Mesenchymal stem cell (in vitro differentiated cells and primary cell): ENCODE data around the gene ASIC4.

Experiments used
- DNase-seq: peaks from one replicate; pipeline ENCODE4 v3.0.0-alpha.2; 2013
- H2AFZ ChIP-seq: one replicate; pipeline ENCODE4 v1.6.1; 2013; ENCODE audit warnings: low read depth, mild to moderate bottlenecking, control low read depth, inconsistent platforms, low read length, moderate library complexity
- H2AK5ac ChIP-seq: 2 replicates; pipeline ENCODE4 v1.6.1; 2013; ENCODE audit warnings: low read length, moderate library complexity, mild to moderate bottlenecking, inconsistent platforms; ENCODE audit not compliant: severe bottlenecking
- H2BK120ac ChIP-seq: one replicate; pipeline ENCODE4 v1.6.1; 2013; ENCODE audit warnings: low read depth, mild to moderate bottlenecking, inconsistent platforms, low read length, moderate library complexity
- H2BK12ac ChIP-seq, 2 experiments: one replicate each; pipeline ENCODE4 v1.6.1; 2013; ENCODE audit warnings: inconsistent platforms in 2 of 2, low read length in 2 of 2, mild to moderate bottlenecking in 2 of 2, moderate library complexity in 2 of 2, control low read depth in 1 of 2
- H2BK15ac ChIP-seq: one replicate; pipeline ENCODE4 v1.6.1; 2013; ENCODE audit warnings: mild to moderate bottlenecking, low read depth, inconsistent platforms; ENCODE audit not compliant: poor library complexity, severe bottlenecking
- H2BK5ac ChIP-seq: 2 replicates; pipeline ENCODE4 v1.6.1; 2013; ENCODE audit warnings: low read depth, mild to moderate bottlenecking, low read length, control low read depth, inconsistent platforms; ENCODE audit not compliant: poor library complexity, severe bottlenecking
- H3K14ac ChIP-seq, 2 experiments: one replicate each; pipeline ENCODE4 v1.6.1; 2013; ENCODE audit warnings: inconsistent platforms in 2 of 2, low read length in 2 of 2, control low read depth in 1 of 2, mild to moderate bottlenecking in 1 of 2, moderate library complexity in 1 of 2
- H3K18ac ChIP-seq, 2 experiments: one replicate each; pipeline ENCODE4 v1.6.1; 2013; ENCODE audit warnings: inconsistent platforms in 2 of 2, low read length in 2 of 2, control low read depth in 1 of 2, low read depth in 1 of 2, mild to moderate bottlenecking in 1 of 2
- H3K23ac ChIP-seq, 2 experiments: one replicate each; pipeline ENCODE4 v1.6.1; 2013; ENCODE audit warnings: inconsistent platforms in 2 of 2, low read length in 2 of 2, mild to moderate bottlenecking in 2 of 2, moderate library complexity in 2 of 2, control low read depth in 1 of 2
- H3K27ac ChIP-seq: 2 replicates; pipeline ENCODE4 v1.5.1; 2013; ENCODE audit warnings: mild to moderate bottlenecking, moderate library complexity, low read length, control low read depth, inconsistent platforms; ENCODE audit not compliant: poor library complexity, severe bottlenecking
- H3K27me3 ChIP-seq, 2 experiments: 2 replicates each; pipeline versions ENCODE4 v1.6.1 to v1.7.0; 2013; ENCODE audit warnings: low read length in 2 of 2, mild to moderate bottlenecking in 2 of 2, moderate library complexity in 2 of 2, control low read depth in 1 of 2, inconsistent platforms in 1 of 2; ENCODE audit not compliant: control insufficient read depth in 1 of 2, insufficient read depth in 1 of 2
- H3K36me3 ChIP-seq, 2 experiments: 2 replicates each; pipeline versions ENCODE4 v1.6.1 to v1.7.0; 2013; ENCODE audit warnings: low read length in 2 of 2, control low read depth in 1 of 2, inconsistent platforms in 1 of 2, low read depth in 1 of 2, mild to moderate bottlenecking in 1 of 2; ENCODE audit not compliant: insufficient read depth in 2 of 2, control insufficient read depth in 1 of 2
- H3K4ac ChIP-seq, 2 experiments: one replicate each; pipeline ENCODE4 v1.6.1; 2013; ENCODE audit warnings: inconsistent platforms in 2 of 2, low read length in 2 of 2, mild to moderate bottlenecking in 2 of 2, moderate library complexity in 2 of 2, control low read depth in 1 of 2, low read depth in 1 of 2
- H3K4me1 ChIP-seq: 2 replicates; pipeline ENCODE4 v1.6.1; 2013; ENCODE audit warnings: low read depth, low read length, control low read depth; ENCODE audit not compliant: control insufficient read depth, insufficient read depth
- H3K4me2 ChIP-seq: 2 replicates; pipeline ENCODE4 v1.6.1; 2013; ENCODE audit warnings: low read length, mild to moderate bottlenecking, inconsistent platforms; ENCODE audit not compliant: poor library complexity, severe bottlenecking
- H3K4me3 ChIP-seq, 2 experiments: 2 replicates each; pipeline versions ENCODE4 v1.5.1 to v1.7.0; 2013; ENCODE audit warnings: low read length in 2 of 2, mild to moderate bottlenecking in 2 of 2, control low read depth in 1 of 2, low read depth in 1 of 2; ENCODE audit not compliant: insufficient read depth in 1 of 2
- H3K79me1 ChIP-seq: replicated peaks from 2 replicates; pipeline ENCODE4 v1.6.1; 2013; ENCODE audit warnings: mild to moderate bottlenecking, control low read depth, low read length, inconsistent platforms; ENCODE audit not compliant: poor library complexity, severe bottlenecking
- H3K9ac ChIP-seq: 2 replicates; pipeline ENCODE4 v1.7.0; 2013; ENCODE audit warnings: mild to moderate bottlenecking, low read length, moderate library complexity
- H3K9me3 ChIP-seq: 2 replicates; pipeline ENCODE4 v1.7.0; 2013; ENCODE audit warnings: mild to moderate bottlenecking, low read length; ENCODE audit not compliant: control insufficient read depth
- H4K8ac ChIP-seq: one replicate; pipeline ENCODE4 v1.6.1; 2013; ENCODE audit warnings: inconsistent platforms, mild to moderate bottlenecking, low read length, moderate library complexity
- H4K91ac ChIP-seq: one replicate; pipeline ENCODE4 v1.6.1; 2013; ENCODE audit warnings: mild to moderate bottlenecking, low read length, inconsistent platforms
- WGBS: methylation state at CpG from one replicate; pipeline ENCODE4 v1.1.7; 2013; ENCODE audit warnings: mixed read lengths; 5-methylcytosine and 5-hydroxymethylcytosine counted together

Gene ASIC4

GRCh38 chr2:219547621-219548020 is 33.3 kb downstream of the ASIC4 start:
- H3K27me3 ChIP-seq, result peaks cover 3 to 6% of the 10 kb centered on the region in 2 experiments
- H2BK15ac ChIP-seq, result no peak overlapping the region
- H3K4ac ChIP-seq, result no peak overlapping the region
- H2AK5ac ChIP-seq, result no peak overlapping the region
- no peak overlapping the region for H3K18ac ChIP-seq
- H3K4me3 ChIP-seq, result no peak overlapping the region
- H2BK5ac ChIP-seq, result no peak overlapping the region
- H3K4me2 ChIP-seq, result no peak overlapping the region
- H4K91ac ChIP-seq, result no peak overlapping the region
- no peak for DNase-seq
- no peaks in the 10 kb centered on the region for H3K79me1 ChIP-seq
- no peak overlapping the region for H3K27ac ChIP-seq
- no peak overlapping the region for H3K23ac ChIP-seq
- no peak overlapping the region for H3K14ac ChIP-seq
- H2BK120ac ChIP-seq, result no peak overlapping the region
- WGBS, result 96% methylated on average over 26 of the region's 26 CpGs
- H3K36me3 ChIP-seq, result peaks cover 18 to 23% of the 10 kb centered on the region in 2 experiments
- H4K8ac ChIP-seq, result no peak overlapping the region
- no peaks in the 10 kb centered on the region for H3K9me3 ChIP-seq
- peaks cover 22% of the 10 kb centered on the region for H3K4me1 ChIP-seq
- no peak overlapping the region for H2AFZ ChIP-seq
- no peak overlapping the region for H3K9ac ChIP-seq
- H2BK12ac ChIP-seq, result no peak overlapping the region

GRCh38 chr2:219548990-219549389 is 34.7 kb downstream of the ASIC4 start:
- H3K9me3 ChIP-seq, result no peaks in the 10 kb centered on the region
- H3K79me1 ChIP-seq, result no peaks in the 10 kb centered on the region
- WGBS, result 96% methylated on average over 18 of the region's 18 CpGs
- no peak overlapping the region for H2BK120ac ChIP-seq
- no peak overlapping the region for H3K9ac ChIP-seq
- H3K4me3 ChIP-seq, result no peak overlapping the region
- no peak overlapping the region for H3K14ac ChIP-seq
- no peak overlapping the region for H3K18ac ChIP-seq
- H2BK5ac ChIP-seq, result no peak overlapping the region
- DNase-seq, result no peak
- no peak overlapping the region for H3K23ac ChIP-seq
- H2BK12ac ChIP-seq, result no peak overlapping the region
- peaks cover 18 to 23% of the 10 kb centered on the region in 2 experiments for H3K36me3 ChIP-seq
- no peak overlapping the region for H2BK15ac ChIP-seq
- peaks cover 26% of the 10 kb centered on the region for H3K4me1 ChIP-seq
- H2AFZ ChIP-seq, result no peak overlapping the region
- no peak overlapping the region for H3K4ac ChIP-seq
- no peak overlapping the region for H2AK5ac ChIP-seq
- no peak overlapping the region for H3K4me2 ChIP-seq
- H4K91ac ChIP-seq, result no peak overlapping the region
- no peak overlapping the region for H4K8ac ChIP-seq
- peaks cover 13 to 14% of the 10 kb centered on the region in 2 experiments for H3K27me3 ChIP-seq
- no peak overlapping the region for H3K27ac ChIP-seq

- no peak overlapping the region for H2AFZ ChIP-seq
- no peak overlapping the region for H2BK15ac ChIP-seq
- no peak overlapping the region for H2BK5ac ChIP-seq
Measured at GRCh38 chr2:219549619-219550018, 35.3 kb downstream of the ASIC4 start.

GRCh38 chr2:219551441-219552381 is 37.4 kb downstream of the ASIC4 start:
- Histone ChIP-seq H3K9ac (peak overlapping the region; percentile 73), H3K9me3 (no peaks in the 10 kb centered on the region), H4K8ac (no peak overlapping the region), H3K23ac (no peak overlapping the region), H2BK15ac (peak overlapping the region; percentile 73), H2AK5ac (no peak overlapping the region), H3K36me3 (peaks cover 18 to 26% of the 10 kb centered on the region in 2 experiments), H3K18ac (peak overlapping the region in 1 of 2 experiments; percentile 51), H2BK120ac (no peak overlapping the region), H3K4me1 (peaks cover 19% of the 10 kb centered on the region), H2BK12ac (no peak overlapping the region), H2BK5ac (no peak overlapping the region), H4K91ac (no peak overlapping the region), H3K14ac (no peak overlapping the region), H3K4me2 (peak overlapping the region; percentile 83), H3K4me3 (peak overlapping the region; percentile 68 to 80), H3K4ac (no peak overlapping the region), H2AFZ (peak overlapping the region; percentile 21), H3K27ac (no peak overlapping the region), H3K27me3 (peaks cover 13 to 17% of the 10 kb centered on the region in 2 experiments), H3K79me1 (no peaks in the 10 kb centered on the region)
- DNase-seq, result peak; percentile 63
- WGBS, result 6% methylated on average over 40 of the region's 54 CpGs

More at GRCh38 chr2:219549619-219550018, 35.3 kb downstream of the ASIC4 start:
- H3K9me3 ChIP-seq, result no peaks in the 10 kb centered on the region
- 84% methylated on average over 9 of the region's 9 CpGs for WGBS
- DNase-seq, result no peak
- H3K27ac ChIP-seq, result no peak overlapping the region
- H4K8ac ChIP-seq, result no peak overlapping the region
- no peak overlapping the region for H3K18ac ChIP-seq
- no peak overlapping the region for H3K9ac ChIP-seq
- no peak overlapping the region for H3K4ac ChIP-seq
- H2AK5ac ChIP-seq, result no peak overlapping the region
- H3K4me2 ChIP-seq, result no peak overlapping the region
- H3K36me3 ChIP-seq, result peaks cover 18 to 23% of the 10 kb centered on the region in 2 experiments
- no peak overlapping the region for H3K4me3 ChIP-seq
- no peak overlapping the region for H2BK12ac ChIP-seq
- no peak overlapping the region for H2BK120ac ChIP-seq
- H3K4me1 ChIP-seq, result peaks cover 20% of the 10 kb centered on the region
- no peak overlapping the region for H3K23ac ChIP-seq
- peaks cover 13 to 17% of the 10 kb centered on the region in 2 experiments for H3K27me3 ChIP-seq
- H4K91ac ChIP-seq, result no peak overlapping the region
- H3K14ac ChIP-seq, result no peak overlapping the region
- no peaks in the 10 kb centered on the region for H3K79me1 ChIP-seq
